HG02870 (cell line): Measurements from ENCODE around the gene TNFAIP8L1.
"Not testable (repeated sequence)": the region's sequence is repeated elsewhere in the genome, so short reads cannot be mapped to it uniquely, and the experiment has no call there.

ENCODE experiments used
- ATAC-seq: cut with Tn5 transposase; IDR thresholded peaks from one replicate; pipeline ENCODE4 v1.9.1; 2021; ENCODE audit warnings: mild to moderate bottlenecking, moderate library complexity; ENCODE audit not compliant: unreplicated experiment

The TNFAIP8L1 gene

GRCh38 chr19:4638828-4639530 is at the start of gene TNFAIP8L1:
Gene TNFAIP8L1, plus strand, starts transcription at chr19:4639516. Its CDS starts 12,354 bp downstream, at chr19:4651870.
- peak; percentile 77 for ATAC-seq

- ATAC-seq, result no peak
Measured at GRCh38 chr19:4589579-4590410, 49.5 kb upstream of the TNFAIP8L1 start.

- no peak for ATAC-seq
Measured at GRCh38 chr19:4590559-4590958, 48.8 kb upstream of the TNFAIP8L1 start.

- ATAC-seq, result no peak
Measured at GRCh38 chr19:4591320-4591719, 48.0 kb upstream of the TNFAIP8L1 start.

GRCh38 chr19:4592445-4592844 is 46.9 kb upstream of the TNFAIP8L1 start:
- no peak for ATAC-seq

GRCh38 chr19:4593409-4593851 is 45.9 kb upstream of the TNFAIP8L1 start:
- ATAC-seq, result no peak

- no peak for ATAC-seq
Measured at GRCh38 chr19:4594201-4594600, 45.1 kb upstream of the TNFAIP8L1 start.

GRCh38 chr19:4595158-4595557 is 44.2 kb upstream of the TNFAIP8L1 start:
- not testable (repeated sequence) for ATAC-seq

GRCh38 chr19:4596033-4596904 is 43.0 kb upstream of the TNFAIP8L1 start:
- no peak for ATAC-seq

GRCh38 chr19:4597278-4597974 is 41.9 kb upstream of the TNFAIP8L1 start:
- no peak for ATAC-seq

- no peak for ATAC-seq
Measured at GRCh38 chr19:4597975-4598671, 41.2 kb upstream of the TNFAIP8L1 start.

- ATAC-seq, result no peak
Measured at GRCh38 chr19:4598712-4599111, 40.6 kb upstream of the TNFAIP8L1 start.

GRCh38 chr19:4600082-4600481 is 39.2 kb upstream of the TNFAIP8L1 start:
- no peak for ATAC-seq

GRCh38 chr19:4600893-4601292 is 38.4 kb upstream of the TNFAIP8L1 start:
- no peak for ATAC-seq

- no peak for ATAC-seq
Measured at GRCh38 chr19:4602173-4602788, 37.0 kb upstream of the TNFAIP8L1 start.

- no peak for ATAC-seq
Measured at GRCh38 chr19:4602915-4603314, 36.4 kb upstream of the TNFAIP8L1 start.

- no peak for ATAC-seq
Measured at GRCh38 chr19:4604912-4605311, 34.4 kb upstream of the TNFAIP8L1 start.

- no peak for ATAC-seq
Measured at GRCh38 chr19:4606181-4606580, 33.1 kb upstream of the TNFAIP8L1 start.

GRCh38 chr19:4606921-4607678 is 32.2 kb upstream of the TNFAIP8L1 start:
- ATAC-seq, result no peak
